ENCODE results near the gene LPP.

GRCh38 chr3:188369526-188369925 lies 215.6 kb downstream of the LPP start:
- TF ChIP-seq CTCF (conservative IDR thresholded peaks at IDR 0.05; ENCODE audit: low read depth, low read length) = no peak
- TF ChIP-seq EZH2 (IDR thresholded peaks at IDR 0.05; ENCODE audit: low read length, unreplicated experiment) = no peak

All from PC-3 (cell line).